ENCODE data around the gene GTSF1L.

The GTSF1L gene

GRCh38 chr20:43716123-43716522, 10.7 kb downstream of the GTSF1L start:
- Histone ChIP-seq H3K9ac (ENCODE audit: low read length in 2 of 2) (no peak overlapping the region), H3K27ac (ENCODE audit: low read length) (no peak overlapping the region), H3K4me1 (ENCODE audit: control insufficient read depth, insufficient read depth, low read length) (no peaks in the 10 kb centered on the region), H3K4me3 (ENCODE audit: low read length in 2 of 2) (no peak overlapping the region), H3K36me3 (ENCODE audit: control insufficient read depth in 2 of 2, insufficient read depth in 2 of 2, low read length in 2 of 2) (no peaks in the 10 kb centered on the region), H3K27me3 (ENCODE audit: control insufficient read depth in 1 of 2, insufficient read depth in 2 of 2, low read length in 2 of 2) (peaks cover 0 to 3% of the 10 kb centered on the region in 2 donors), H3K9me3 (ENCODE audit: control insufficient read depth in 2 of 2, low read length in 2 of 2) (no peaks in the 10 kb centered on the region)

- Histone ChIP-seq H3K27ac (ENCODE audit: low read length) (no peak overlapping the region), H3K36me3 (ENCODE audit: control insufficient read depth in 2 of 2, insufficient read depth in 2 of 2, low read length in 2 of 2) (no peaks in the 10 kb centered on the region), H3K4me1 (ENCODE audit: control insufficient read depth, insufficient read depth, low read length) (no peaks in the 10 kb centered on the region), H3K9me3 (ENCODE audit: control insufficient read depth in 2 of 2, low read length in 2 of 2) (no peaks in the 10 kb centered on the region), H3K27me3 (ENCODE audit: control insufficient read depth in 1 of 2, insufficient read depth in 2 of 2, low read length in 2 of 2) (peaks cover 0 to 3% of the 10 kb centered on the region in 2 donors), H3K9ac (ENCODE audit: low read length in 2 of 2) (no peak overlapping the region), H3K4me3 (ENCODE audit: low read length in 2 of 2) (no peak overlapping the region)
Observed at GRCh38 chr20:43715511-43715910, 11.3 kb downstream of the GTSF1L start.

GRCh38 chr20:43715044-43715443, 11.8 kb downstream of the GTSF1L start:
- Histone ChIP-seq H3K9ac (ENCODE audit: low read length in 2 of 2) (no peak overlapping the region), H3K36me3 (ENCODE audit: control insufficient read depth in 2 of 2, insufficient read depth in 2 of 2, low read length in 2 of 2) (no peaks in the 10 kb centered on the region), H3K27me3 (ENCODE audit: control insufficient read depth in 1 of 2, insufficient read depth in 2 of 2, low read length in 2 of 2) (peaks cover 0 to under 1% of the 10 kb centered on the region in 2 donors), H3K27ac (ENCODE audit: low read length) (no peak overlapping the region), H3K4me1 (ENCODE audit: control insufficient read depth, insufficient read depth, low read length) (no peaks in the 10 kb centered on the region), H3K4me3 (ENCODE audit: low read length in 2 of 2) (no peak overlapping the region), H3K9me3 (ENCODE audit: control insufficient read depth in 2 of 2, low read length in 2 of 2) (no peaks in the 10 kb centered on the region)

- no peaks in the 10 kb centered on the region for H3K9me3 ChIP-seq (ENCODE audit: control insufficient read depth in 2 of 2, low read length in 2 of 2)
- no peaks in the 10 kb centered on the region for H3K27me3 ChIP-seq (ENCODE audit: control insufficient read depth in 1 of 2, insufficient read depth in 2 of 2, low read length in 2 of 2)
- H3K4me3 ChIP-seq (ENCODE audit: low read length in 2 of 2), result no peak overlapping the region
- H3K9ac ChIP-seq (ENCODE audit: low read length in 2 of 2), result no peak overlapping the region
- H3K36me3 ChIP-seq (ENCODE audit: control insufficient read depth in 2 of 2, insufficient read depth in 2 of 2, low read length in 2 of 2), result no peaks in the 10 kb centered on the region
- H3K27ac ChIP-seq (ENCODE audit: low read length), result no peak overlapping the region
- no peaks in the 10 kb centered on the region for H3K4me1 ChIP-seq (ENCODE audit: control insufficient read depth, insufficient read depth, low read length)
Observed at GRCh38 chr20:43711098-43711654, 15.6 kb downstream of the GTSF1L start.

- H3K27ac ChIP-seq (ENCODE audit: low read length), result no peak overlapping the region
- no peaks in the 10 kb centered on the region for H3K4me1 ChIP-seq (ENCODE audit: control insufficient read depth, insufficient read depth, low read length)
- H3K27me3 ChIP-seq (ENCODE audit: control insufficient read depth in 1 of 2, insufficient read depth in 2 of 2, low read length in 2 of 2), result no peaks in the 10 kb centered on the region
- H3K9me3 ChIP-seq (ENCODE audit: control insufficient read depth in 2 of 2, low read length in 2 of 2), result no peaks in the 10 kb centered on the region
- no peak overlapping the region for H3K4me3 ChIP-seq (ENCODE audit: low read length in 2 of 2)
- no peaks in the 10 kb centered on the region for H3K36me3 ChIP-seq (ENCODE audit: control insufficient read depth in 2 of 2, insufficient read depth in 2 of 2, low read length in 2 of 2)
- H3K9ac ChIP-seq (ENCODE audit: low read length in 2 of 2), result no peak overlapping the region
Observed at GRCh38 chr20:43710370-43711044, 16.3 kb downstream of the GTSF1L start.

GRCh38 chr20:43702502-43702901, 24.3 kb downstream of the GTSF1L start:
- no peak overlapping the region for H3K9ac ChIP-seq (ENCODE audit: low read length in 2 of 2)
- no peaks in the 10 kb centered on the region for H3K27me3 ChIP-seq (ENCODE audit: control insufficient read depth in 1 of 2, insufficient read depth in 2 of 2, low read length in 2 of 2)
- no peaks in the 10 kb centered on the region for H3K9me3 ChIP-seq (ENCODE audit: control insufficient read depth in 2 of 2, low read length in 2 of 2)
- no peak overlapping the region for H3K4me3 ChIP-seq (ENCODE audit: low read length in 2 of 2)
- H3K36me3 ChIP-seq (ENCODE audit: control insufficient read depth in 2 of 2, insufficient read depth in 2 of 2, low read length in 2 of 2), result no peaks in the 10 kb centered on the region
- no peaks in the 10 kb centered on the region for H3K4me1 ChIP-seq (ENCODE audit: control insufficient read depth, insufficient read depth, low read length)
- H3K27ac ChIP-seq (ENCODE audit: low read length), result no peak overlapping the region

- Histone ChIP-seq H3K9ac (ENCODE audit: low read length in 2 of 2) (no peak overlapping the region), H3K4me1 (ENCODE audit: control insufficient read depth, insufficient read depth, low read length) (no peaks in the 10 kb centered on the region), H3K27me3 (ENCODE audit: control insufficient read depth in 1 of 2, insufficient read depth in 2 of 2, low read length in 2 of 2) (no peaks in the 10 kb centered on the region), H3K9me3 (ENCODE audit: control insufficient read depth in 2 of 2, low read length in 2 of 2) (no peaks in the 10 kb centered on the region), H3K4me3 (ENCODE audit: low read length in 2 of 2) (no peak overlapping the region), H3K27ac (ENCODE audit: low read length) (no peak overlapping the region), H3K36me3 (ENCODE audit: control insufficient read depth in 2 of 2, insufficient read depth in 2 of 2, low read length in 2 of 2) (no peaks in the 10 kb centered on the region)
Observed at GRCh38 chr20:43700627-43701026, 26.2 kb downstream of the GTSF1L start.

GRCh38 chr20:43699941-43700565, 26.7 kb downstream of the GTSF1L start:
- no peaks in the 10 kb centered on the region for H3K4me1 ChIP-seq (ENCODE audit: control insufficient read depth, insufficient read depth, low read length)
- no peak overlapping the region for H3K9ac ChIP-seq (ENCODE audit: low read length in 2 of 2)
- no peaks in the 10 kb centered on the region for H3K27me3 ChIP-seq (ENCODE audit: control insufficient read depth in 1 of 2, insufficient read depth in 2 of 2, low read length in 2 of 2)
- H3K27ac ChIP-seq (ENCODE audit: low read length), result no peak overlapping the region
- H3K4me3 ChIP-seq (ENCODE audit: low read length in 2 of 2), result no peak overlapping the region
- H3K36me3 ChIP-seq (ENCODE audit: control insufficient read depth in 2 of 2, insufficient read depth in 2 of 2, low read length in 2 of 2), result no peaks in the 10 kb centered on the region
- H3K9me3 ChIP-seq (ENCODE audit: control insufficient read depth in 2 of 2, low read length in 2 of 2), result no peaks in the 10 kb centered on the region

GRCh38 chr20:43695571-43695970, 31.2 kb downstream of the GTSF1L start:
- Histone ChIP-seq H3K9me3 (ENCODE audit: control insufficient read depth in 2 of 2, low read length in 2 of 2) (no peaks in the 10 kb centered on the region), H3K36me3 (ENCODE audit: control insufficient read depth in 2 of 2, insufficient read depth in 2 of 2, low read length in 2 of 2) (no peaks in the 10 kb centered on the region), H3K27ac (ENCODE audit: low read length) (no peak overlapping the region), H3K9ac (ENCODE audit: low read length in 2 of 2) (no peak overlapping the region), H3K4me3 (ENCODE audit: low read length in 2 of 2) (no peak overlapping the region), H3K27me3 (ENCODE audit: control insufficient read depth in 1 of 2, insufficient read depth in 2 of 2, low read length in 2 of 2) (no peaks in the 10 kb centered on the region), H3K4me1 (ENCODE audit: control insufficient read depth, insufficient read depth, low read length) (no peaks in the 10 kb centered on the region)

- no peaks in the 10 kb centered on the region for H3K9me3 ChIP-seq (ENCODE audit: control insufficient read depth in 2 of 2, low read length in 2 of 2)
- H3K9ac ChIP-seq (ENCODE audit: low read length in 2 of 2), result no peak overlapping the region
- no peaks in the 10 kb centered on the region for H3K36me3 ChIP-seq (ENCODE audit: control insufficient read depth in 2 of 2, insufficient read depth in 2 of 2, low read length in 2 of 2)
- no peak overlapping the region for H3K27ac ChIP-seq (ENCODE audit: low read length)
- no peaks in the 10 kb centered on the region for H3K27me3 ChIP-seq (ENCODE audit: control insufficient read depth in 1 of 2, insufficient read depth in 2 of 2, low read length in 2 of 2)
- H3K4me1 ChIP-seq (ENCODE audit: control insufficient read depth, insufficient read depth, low read length), result no peaks in the 10 kb centered on the region
- no peak overlapping the region for H3K4me3 ChIP-seq (ENCODE audit: low read length in 2 of 2)
Observed at GRCh38 chr20:43694763-43695162, 32.0 kb downstream of the GTSF1L start.

- Histone ChIP-seq H3K4me3 (ENCODE audit: low read length in 2 of 2) (no peak overlapping the region), H3K9me3 (ENCODE audit: control insufficient read depth in 2 of 2, low read length in 2 of 2) (no peaks in the 10 kb centered on the region), H3K36me3 (ENCODE audit: control insufficient read depth in 2 of 2, insufficient read depth in 2 of 2, low read length in 2 of 2) (no peaks in the 10 kb centered on the region), H3K9ac (ENCODE audit: low read length in 2 of 2) (no peak overlapping the region), H3K27ac (ENCODE audit: low read length) (no peak overlapping the region), H3K4me1 (ENCODE audit: control insufficient read depth, insufficient read depth, low read length) (no peaks in the 10 kb centered on the region), H3K27me3 (ENCODE audit: control insufficient read depth in 1 of 2, insufficient read depth in 2 of 2, low read length in 2 of 2) (no peaks in the 10 kb centered on the region)
Observed at GRCh38 chr20:43691928-43692524, 34.8 kb downstream of the GTSF1L start.

All from stomach smooth muscle (tissue), 2 donors.